HEK293 (cell line): ENCODE results near the gene PTPRG.

Experiments used
- ZNF140 ChIP-seq: fragments of 450-650 bp; formaldehyde crosslinking; IDR thresholded peaks from 2 replicates; pipeline ENCODE4 v1.5.1; 2016; ENCODE audit warnings: missing biosample characterization, missing genetic modification characterization
- TF ChIP-seq, protein P1 (sequence below): fragments of 450-650 bp; formaldehyde crosslinking; IDR thresholded peaks from 2 replicates; pipeline ENCODE4 v1.5.1; 2016; ENCODE audit warnings: missing biosample characterization, missing genetic modification characterization
- TF ChIP-seq, protein P2 (sequence below): fragments of 450-650 bp; formaldehyde crosslinking; IDR thresholded peaks from 2 replicates; pipeline ENCODE4 v1.5.1; 2016; ENCODE audit warnings: missing biosample characterization, missing genetic modification characterization, low read depth

GRCh38 chr3:62193586-62194345, 632.4 kb downstream of the PTPRG start:
- TF ChIP-seq, protein P1, sequence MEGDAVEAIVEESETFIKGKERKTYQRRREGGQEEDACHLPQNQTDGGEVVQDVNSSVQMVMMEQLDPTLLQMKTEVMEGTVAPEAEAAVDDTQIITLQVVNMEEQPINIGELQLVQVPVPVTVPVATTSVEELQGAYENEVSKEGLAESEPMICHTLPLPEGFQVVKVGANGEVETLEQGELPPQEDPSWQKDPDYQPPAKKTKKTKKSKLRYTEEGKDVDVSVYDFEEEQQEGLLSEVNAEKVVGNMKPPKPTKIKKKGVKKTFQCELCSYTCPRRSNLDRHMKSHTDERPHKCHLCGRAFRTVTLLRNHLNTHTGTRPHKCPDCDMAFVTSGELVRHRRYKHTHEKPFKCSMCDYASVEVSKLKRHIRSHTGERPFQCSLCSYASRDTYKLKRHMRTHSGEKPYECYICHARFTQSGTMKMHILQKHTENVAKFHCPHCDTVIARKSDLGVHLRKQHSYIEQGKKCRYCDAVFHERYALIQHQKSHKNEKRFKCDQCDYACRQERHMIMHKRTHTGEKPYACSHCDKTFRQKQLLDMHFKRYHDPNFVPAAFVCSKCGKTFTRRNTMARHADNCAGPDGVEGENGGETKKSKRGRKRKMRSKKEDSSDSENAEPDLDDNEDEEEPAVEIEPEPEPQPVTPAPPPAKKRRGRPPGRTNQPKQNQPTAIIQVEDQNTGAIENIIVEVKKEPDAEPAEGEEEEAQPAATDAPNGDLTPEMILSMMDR (tag by site-specific recombination) = no peak
- TF ChIP-seq, protein P2, sequence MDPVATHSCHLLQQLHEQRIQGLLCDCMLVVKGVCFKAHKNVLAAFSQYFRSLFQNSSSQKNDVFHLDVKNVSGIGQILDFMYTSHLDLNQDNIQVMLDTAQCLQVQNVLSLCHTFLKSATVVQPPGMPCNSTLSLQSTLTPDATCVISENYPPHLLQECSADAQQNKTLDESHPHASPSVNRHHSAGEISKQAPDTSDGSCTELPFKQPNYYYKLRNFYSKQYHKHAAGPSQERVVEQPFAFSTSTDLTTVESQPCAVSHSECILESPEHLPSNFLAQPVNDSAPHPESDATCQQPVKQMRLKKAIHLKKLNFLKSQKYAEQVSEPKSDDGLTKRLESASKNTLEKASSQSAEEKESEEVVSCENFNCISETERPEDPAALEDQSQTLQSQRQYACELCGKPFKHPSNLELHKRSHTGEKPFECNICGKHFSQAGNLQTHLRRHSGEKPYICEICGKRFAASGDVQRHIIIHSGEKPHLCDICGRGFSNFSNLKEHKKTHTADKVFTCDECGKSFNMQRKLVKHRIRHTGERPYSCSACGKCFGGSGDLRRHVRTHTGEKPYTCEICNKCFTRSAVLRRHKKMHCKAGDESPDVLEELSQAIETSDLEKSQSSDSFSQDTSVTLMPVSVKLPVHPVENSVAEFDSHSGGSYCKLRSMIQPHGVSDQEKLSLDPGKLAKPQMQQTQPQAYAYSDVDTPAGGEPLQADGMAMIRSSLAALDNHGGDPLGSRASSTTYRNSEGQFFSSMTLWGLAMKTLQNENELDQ (tag by site-specific recombination) = no peak
- TF ChIP-seq ZNF140 (tag by site-specific recombination) = no peak
